Measurements from ENCODE around the gene GUCD1. TPM values are rescaled to one million over a fixed set of nuclear protein-coding genes. Genes with fewer than 3 reads are reported as not detected.
A peak's percentile ranks its signal among the peaks of the same experiment; 100 is the strongest.

The GUCD1 gene
- polyA plus RNA-seq, 2 of the 4 experiments (the other 2 are of a cell fraction): 37.1 to 43.5 TPM

DNA sequence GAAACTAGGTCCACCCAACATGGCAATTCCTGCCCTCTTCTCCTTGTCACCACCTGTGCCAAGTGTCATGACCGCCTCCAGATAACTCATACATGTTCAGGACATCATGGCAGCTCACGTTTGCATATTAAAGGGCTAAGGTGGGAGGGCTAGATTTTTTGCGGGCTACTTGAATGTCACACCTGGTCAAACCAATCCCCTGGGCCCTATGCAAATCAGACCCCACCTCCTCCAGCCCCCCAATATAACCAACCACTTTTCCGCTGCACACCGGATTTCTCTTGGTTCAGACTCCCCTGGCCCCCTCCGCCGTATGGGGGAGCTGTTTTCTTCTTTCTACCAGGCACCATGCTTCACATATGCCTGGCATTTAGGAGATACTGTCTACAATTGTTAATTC, 47.2 kb downstream of the GUCD1 start:
- ChIA-PET POLR2A (no interaction called here), CTCF (interaction anchor here (1.7 to 4.8 kb wide), 4 partner anchors 14 to 86 kb away, joined by 4 to 32 read pairs (median 12); no protein-coding TSS in a partner anchor)
- peak overlapping the region in 1 of 2 experiments; percentile 73; a peak in 2 of 6 replicates for H3K27ac ChIP-seq
- ATAC-seq (no peak), FAIRE-seq (no peak), DNase-seq (ENCODE audit: low read depth in 1 of 2, low spot score in 1 of 2) (no peak)
- H3K4me2 ChIP-seq: peak overlapping the region; percentile 54; the same call in 2 of the 3 replicates
- no peak overlapping the region for H3K4me3 ChIP-seq
- peaks cover 36% of the 10 kb centered on the region for H3K4me1 ChIP-seq
- 89% methylated on average over 7 of the region's 7 CpGs for WGBS (ENCODE audit: missing lambda C conversion rate)
- TF ChIP-seq RCOR1 (IDR thresholded peaks at IDR 0.05; ENCODE audit: low read depth, low read length) (no peak), ZNF302 (CRISPR knock-in tag; IDR thresholded peaks at IDR 0.05) (no peak), TP53 (CRISPR knock-in tag; IDR thresholded peaks at IDR 0.05) (no peak), BHLHE40 (IDR thresholded peaks at IDR 0.05; ENCODE audit: low read depth, low read length) (no peak), FOSB (CRISPR knock-in tag; IDR thresholded peaks at IDR 0.05) (no peak), EP300 (IDR thresholded peaks at IDR 0.05) (no peak)
- TF ChIP-seq, protein P1, sequence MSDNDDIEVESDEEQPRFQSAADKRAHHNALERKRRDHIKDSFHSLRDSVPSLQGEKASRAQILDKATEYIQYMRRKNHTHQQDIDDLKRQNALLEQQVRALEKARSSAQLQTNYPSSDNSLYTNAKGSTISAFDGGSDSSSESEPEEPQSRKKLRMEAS (IDR thresholded peaks at IDR 0.05): no peak
- H3K9me3 ChIP-seq: no peaks in the 10 kb centered on the region

DNA sequence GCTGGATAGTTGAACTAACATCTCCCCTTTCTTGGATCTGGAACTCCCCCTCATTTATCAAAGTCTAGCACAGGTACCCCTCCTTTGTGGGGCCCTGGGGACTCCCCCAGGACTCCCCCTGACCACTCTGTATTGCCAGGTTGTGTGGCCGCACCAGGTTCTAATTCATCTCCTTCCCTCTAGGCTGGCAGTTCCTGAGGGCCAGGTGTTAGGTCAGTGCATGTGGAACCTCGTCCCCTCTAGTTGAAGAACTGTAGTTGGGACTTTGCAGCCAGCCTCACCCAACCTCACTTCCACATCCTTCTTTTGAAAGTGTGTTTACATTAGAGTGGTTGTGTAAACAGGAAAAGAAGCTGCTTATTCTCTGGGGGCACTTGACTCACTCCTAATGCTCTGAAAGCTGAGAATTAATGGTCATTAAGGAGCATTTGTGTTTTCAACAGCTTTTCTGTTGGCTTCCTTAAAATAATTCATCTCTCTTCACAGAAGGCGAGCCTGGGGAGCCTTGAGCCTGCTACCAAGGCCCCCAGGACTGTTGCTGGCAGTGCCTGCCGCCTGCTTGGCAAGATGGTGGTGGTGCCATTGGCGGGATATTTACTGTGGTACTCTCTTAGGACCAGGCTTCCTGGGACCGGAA, 48.0 kb downstream of the GUCD1 start:
- ATAC-seq (peak in 1 of 2 experiments; percentile 65; a peak in 3 of 6 replicates), FAIRE-seq (no peak), DNase-seq (ENCODE audit: low read depth in 1 of 2, low spot score in 1 of 2) (peak; percentile 24 to 41)
- H3K4me1 ChIP-seq: peaks cover 36% of the 10 kb centered on the region
- peak overlapping the region; percentile 54 for H3K4me2 ChIP-seq
- peak overlapping the region; percentile 41 to 73; a peak in 3 of 6 replicates for H3K27ac ChIP-seq
- H3K4me3 ChIP-seq: no peak overlapping the region
- CTCF ChIA-PET: interaction anchor here (1.2 to 4.8 kb wide), 7 partner anchors 15 to 86 kb away, joined by 3 to 32 read pairs (median 4); no protein-coding TSS in a partner anchor
- TF ChIP-seq SREBF2 (IDR thresholded peaks at IDR 0.05) (no peak), GATA3 (IDR thresholded peaks at IDR 0.05; ENCODE audit: borderline replicate concordance) (peak; percentile 27; the same call in 1 of the 2 replicates), FOSL2 (IDR thresholded peaks at IDR 0.05) (no peak), FOSL2 (CRISPR knock-in tag; IDR thresholded peaks at IDR 0.05) (peak; percentile 46), EHF (CRISPR knock-in tag; IDR thresholded peaks at IDR 0.05) (no peak), JUN (IDR thresholded peaks at IDR 0.05) (0 out of 5 replicates have a peak, but pooled peaks of 1 of the 2 experiments have one; percentile 21), RFX5 (IDR thresholded peaks at IDR 0.05) (no peak)
- TF ChIP-seq, protein P2, sequence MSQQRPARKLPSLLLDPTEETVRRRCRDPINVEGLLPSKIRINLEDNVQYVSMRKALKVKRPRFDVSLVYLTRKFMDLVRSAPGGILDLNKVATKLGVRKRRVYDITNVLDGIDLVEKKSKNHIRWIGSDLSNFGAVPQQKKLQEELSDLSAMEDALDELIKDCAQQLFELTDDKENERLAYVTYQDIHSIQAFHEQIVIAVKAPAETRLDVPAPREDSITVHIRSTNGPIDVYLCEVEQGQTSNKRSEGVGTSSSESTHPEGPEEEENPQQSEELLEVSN (IDR thresholded peaks at IDR 0.05; ENCODE audit: borderline replicate concordance, low read depth): no peak
- TF ChIP-seq, protein P3, sequence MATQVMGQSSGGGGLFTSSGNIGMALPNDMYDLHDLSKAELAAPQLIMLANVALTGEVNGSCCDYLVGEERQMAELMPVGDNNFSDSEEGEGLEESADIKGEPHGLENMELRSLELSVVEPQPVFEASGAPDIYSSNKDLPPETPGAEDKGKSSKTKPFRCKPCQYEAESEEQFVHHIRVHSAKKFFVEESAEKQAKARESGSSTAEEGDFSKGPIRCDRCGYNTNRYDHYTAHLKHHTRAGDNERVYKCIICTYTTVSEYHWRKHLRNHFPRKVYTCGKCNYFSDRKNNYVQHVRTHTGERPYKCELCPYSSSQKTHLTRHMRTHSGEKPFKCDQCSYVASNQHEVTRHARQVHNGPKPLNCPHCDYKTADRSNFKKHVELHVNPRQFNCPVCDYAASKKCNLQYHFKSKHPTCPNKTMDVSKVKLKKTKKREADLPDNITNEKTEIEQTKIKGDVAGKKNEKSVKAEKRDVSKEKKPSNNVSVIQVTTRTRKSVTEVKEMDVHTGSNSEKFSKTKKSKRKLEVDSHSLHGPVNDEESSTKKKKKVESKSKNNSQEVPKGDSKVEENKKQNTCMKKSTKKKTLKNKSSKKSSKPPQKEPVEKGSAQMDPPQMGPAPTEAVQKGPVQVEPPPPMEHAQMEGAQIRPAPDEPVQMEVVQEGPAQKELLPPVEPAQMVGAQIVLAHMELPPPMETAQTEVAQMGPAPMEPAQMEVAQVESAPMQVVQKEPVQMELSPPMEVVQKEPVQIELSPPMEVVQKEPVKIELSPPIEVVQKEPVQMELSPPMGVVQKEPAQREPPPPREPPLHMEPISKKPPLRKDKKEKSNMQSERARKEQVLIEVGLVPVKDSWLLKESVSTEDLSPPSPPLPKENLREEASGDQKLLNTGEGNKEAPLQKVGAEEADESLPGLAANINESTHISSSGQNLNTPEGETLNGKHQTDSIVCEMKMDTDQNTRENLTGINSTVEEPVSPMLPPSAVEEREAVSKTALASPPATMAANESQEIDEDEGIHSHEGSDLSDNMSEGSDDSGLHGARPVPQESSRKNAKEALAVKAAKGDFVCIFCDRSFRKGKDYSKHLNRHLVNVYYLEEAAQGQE (IDR thresholded peaks at IDR 0.05): no peak
- H3K9me3 ChIP-seq: no peaks in the 10 kb centered on the region
- WGBS (ENCODE audit: missing lambda C conversion rate): 40% methylated on average over 4 of the region's 6 CpGs
- POLR2A ChIA-PET: no interaction called here

DNA sequence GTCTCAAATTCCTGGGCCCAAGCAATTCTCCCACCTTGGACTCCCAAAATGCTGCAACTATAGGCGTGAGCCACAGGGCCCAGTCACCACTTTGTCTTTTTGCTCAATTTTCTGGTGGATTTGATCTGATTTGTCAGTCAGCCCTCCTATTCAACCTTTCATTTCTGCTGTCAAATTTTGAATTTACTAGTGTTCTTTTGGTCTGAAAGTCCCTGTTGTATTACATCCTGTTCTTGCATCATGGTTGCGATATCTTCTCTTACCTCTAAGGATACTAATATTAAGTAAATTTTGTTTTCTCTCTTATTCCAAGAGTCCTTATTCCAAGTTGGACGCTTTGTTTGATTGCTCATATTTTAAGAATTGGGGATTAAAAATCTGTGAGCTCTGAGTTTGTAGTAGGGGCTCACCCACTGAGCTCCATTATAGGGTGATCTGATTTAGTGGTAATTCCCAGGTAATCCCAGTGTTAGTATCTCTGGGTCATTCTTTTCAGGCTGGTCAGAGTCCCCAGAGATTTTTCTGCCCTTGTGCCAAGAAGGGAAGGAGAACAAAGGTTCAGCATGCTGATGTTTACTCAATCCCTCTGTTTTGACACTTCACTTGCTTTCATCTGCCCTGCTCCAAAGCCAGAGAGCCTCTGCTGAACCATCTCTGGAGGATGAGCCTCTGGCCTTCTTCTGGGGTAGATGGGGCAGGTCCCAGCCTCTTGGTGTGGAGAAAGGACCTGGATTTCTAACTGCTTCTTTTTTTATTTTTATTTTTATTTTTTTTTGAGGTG, 49.8 kb downstream of the GUCD1 start:
- CTCF ChIA-PET: interaction anchor here (0.7 to 4.8 kb wide), 3 partner anchors 79 to 939 kb away, joined by 4 to 32 read pairs (median 5); no protein-coding TSS in a partner anchor
- no peak for FAIRE-seq
- Histone ChIP-seq H3K27ac (no peak overlapping the region), H3K4me1 (peaks cover 25% of the 10 kb centered on the region), H3K4me3 (no peak overlapping the region), H3K4me2 (no peak overlapping the region), H3K9me3 (no peaks in the 10 kb centered on the region)
- 87% methylated on average over 3 of the region's 3 CpGs for WGBS (ENCODE audit: missing lambda C conversion rate)
- ATAC-seq: no peak
- no peak for DNase-seq (ENCODE audit: low read depth in 1 of 2, low spot score in 1 of 2)
- POLR2A ChIA-PET: no interaction called here
- no peak for TF ChIP-seq JUN (IDR thresholded peaks at IDR 0.05)
- TF ChIP-seq ZFP36 (IDR thresholded peaks at IDR 0.05; ENCODE audit: borderline replicate concordance, partially characterized antibody): no peak
- no peak for TF ChIP-seq POLR2A (IDR thresholded peaks at IDR 0.05; ENCODE audit: low read length)
- TF ChIP-seq, protein P4, sequence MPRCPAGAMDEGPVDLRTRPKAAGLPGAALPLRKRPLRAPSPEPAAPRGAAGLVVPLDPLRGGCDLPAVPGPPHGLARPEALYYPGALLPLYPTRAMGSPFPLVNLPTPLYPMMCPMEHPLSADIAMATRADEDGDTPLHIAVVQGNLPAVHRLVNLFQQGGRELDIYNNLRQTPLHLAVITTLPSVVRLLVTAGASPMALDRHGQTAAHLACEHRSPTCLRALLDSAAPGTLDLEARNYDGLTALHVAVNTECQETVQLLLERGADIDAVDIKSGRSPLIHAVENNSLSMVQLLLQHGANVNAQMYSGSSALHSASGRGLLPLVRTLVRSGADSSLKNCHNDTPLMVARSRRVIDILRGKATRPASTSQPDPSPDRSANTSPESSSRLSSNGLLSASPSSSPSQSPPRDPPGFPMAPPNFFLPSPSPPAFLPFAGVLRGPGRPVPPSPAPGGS (IDR thresholded peaks at IDR 0.05): no peak
- TF ChIP-seq, protein P5, sequence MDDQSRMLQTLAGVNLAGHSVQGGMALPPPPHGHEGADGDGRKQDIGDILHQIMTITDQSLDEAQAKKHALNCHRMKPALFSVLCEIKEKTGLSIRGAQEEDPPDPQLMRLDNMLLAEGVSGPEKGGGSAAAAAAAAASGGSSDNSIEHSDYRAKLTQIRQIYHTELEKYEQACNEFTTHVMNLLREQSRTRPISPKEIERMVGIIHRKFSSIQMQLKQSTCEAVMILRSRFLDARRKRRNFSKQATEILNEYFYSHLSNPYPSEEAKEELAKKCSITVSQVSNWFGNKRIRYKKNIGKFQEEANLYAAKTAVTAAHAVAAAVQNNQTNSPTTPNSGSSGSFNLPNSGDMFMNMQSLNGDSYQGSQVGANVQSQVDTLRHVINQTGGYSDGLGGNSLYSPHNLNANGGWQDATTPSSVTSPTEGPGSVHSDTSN (IDR thresholded peaks at IDR 0.05): no peak
- no peak for TF ChIP-seq BHLHE40 (IDR thresholded peaks at IDR 0.05; ENCODE audit: low read depth, low read length)
- no peak for TF ChIP-seq TFCP2L1 (CRISPR knock-in tag; IDR thresholded peaks at IDR 0.05)
- no peak for TF ChIP-seq JUNB (IDR thresholded peaks at IDR 0.05)
- no peak for TF ChIP-seq RAD21 (conservative IDR thresholded peaks at IDR 0.05 in 1 of 2, IDR thresholded peaks at IDR 0.05 in 1 of 2)
- no peak for TF ChIP-seq CHD2 (IDR thresholded peaks at IDR 0.05; ENCODE audit: low read length, partially characterized antibody)
- no peak for TF ChIP-seq TP53 (CRISPR knock-in tag; IDR thresholded peaks at IDR 0.05)
- TF ChIP-seq SREBF2 (IDR thresholded peaks at IDR 0.05): no peak
- TF ChIP-seq, protein P1 (IDR thresholded peaks at IDR 0.05): no peak
- TF ChIP-seq RCOR1 (IDR thresholded peaks at IDR 0.05; ENCODE audit: low read depth, low read length): no peak
- no peak for TF ChIP-seq POLR2AphosphoS2 (conservative IDR thresholded peaks at IDR 0.05; ENCODE audit: low read length)
